SK-N-SH treated with all-trans-retinoic acid at 6 μM for 48 hours (cell line): Measurements from ENCODE around the gene SLC25A26.

Experiments used
- ARNTL ChIP-seq: fragments of 450-650 bp; formaldehyde crosslinking; IDR thresholded peaks from 2 replicates; pipeline ENCODE4 v1.5.0; 2020; ENCODE audit warnings: low read depth, mild to moderate bottlenecking, moderate library complexity, borderline replicate concordance
- ISL1 ChIP-seq: fragments of 250-450 bp; sonication (Bioruptor Pico); IDR thresholded peaks from 2 replicates; pipeline ENCODE4 v2.1.2; 2022; ENCODE audit warnings: mild to moderate bottlenecking, moderate library complexity
- PPARA ChIP-seq: fragments of 250-450 bp; sonication (Bioruptor Pico); IDR thresholded peaks from 2 replicates; pipeline ENCODE4 v1.5.0; 2020; ENCODE audit warnings: mild to moderate bottlenecking, borderline replicate concordance
- SNAI2 ChIP-seq: fragments of 250-450 bp; sonication (Bioruptor Pico); IDR thresholded peaks from 2 replicates; pipeline ENCODE4 v1.5.0; 2020; ENCODE audit warnings: mild to moderate bottlenecking, moderate library complexity
- ZFP3 ChIP-seq: fragments of 250-450 bp; sonication (Bioruptor Pico); IDR thresholded peaks from 2 replicates; pipeline ENCODE4 v1.5.0; 2020; ENCODE audit warnings: mild to moderate bottlenecking, moderate library complexity
- ZFP30 ChIP-seq: fragments of 450-650 bp; formaldehyde crosslinking; IDR thresholded peaks from 2 replicates; pipeline ENCODE4 v1.5.0; 2022; ENCODE audit warnings: mild to moderate bottlenecking, moderate library complexity
- ZNF565 ChIP-seq: fragments of 450-650 bp; formaldehyde crosslinking; conservative IDR thresholded peaks from 2 replicates; pipeline ENCODE4 v1.5.0; 2020; ENCODE audit warnings: low read depth, mild to moderate bottlenecking, moderate library complexity
- TF ChIP-seq, protein P1 (sequence below): fragments of 250-450 bp; sonication (Bioruptor Pico); IDR thresholded peaks from 2 replicates; pipeline ENCODE4 v1.5.1; 2021; ENCODE audit warnings: mild to moderate bottlenecking, moderate library complexity

DNA sequence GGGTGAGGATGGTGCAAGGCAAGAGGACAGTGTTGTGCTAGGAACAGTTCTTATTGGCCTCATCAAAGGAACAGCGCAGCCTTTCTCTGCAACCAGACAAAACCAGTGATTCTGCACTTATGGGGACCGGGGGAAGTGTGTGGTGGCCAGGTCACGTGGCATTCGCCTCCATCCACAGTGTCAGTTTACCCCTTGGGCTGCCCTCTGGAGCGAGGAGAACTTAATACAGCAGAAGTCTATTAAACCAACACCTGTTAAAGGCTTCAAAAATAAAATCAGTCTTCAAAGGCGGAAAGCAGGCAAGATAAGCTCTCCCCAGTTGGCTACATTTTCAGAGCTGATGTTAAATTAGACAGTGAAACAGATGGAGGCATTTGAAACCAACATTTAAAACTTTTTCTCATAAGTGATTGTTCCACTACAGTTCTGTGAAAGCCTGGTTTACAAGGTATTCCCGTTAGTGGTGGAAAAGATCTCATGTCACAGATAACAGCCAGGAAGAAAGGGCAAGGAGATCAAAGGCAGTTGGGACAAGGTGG, 204.8 kb downstream of the SLC25A26 start:
- TF ChIP-seq ZNF565: no peak
- no peak for TF ChIP-seq SNAI2
- TF ChIP-seq PPARA (CRISPR knock-in tag): no peak
- no peak for TF ChIP-seq ARNTL
- TF ChIP-seq ZFP30 (CRISPR knock-in tag): no peak
- no peak for TF ChIP-seq ISL1 (CRISPR knock-in tag)
- no peak for TF ChIP-seq ZFP3 (CRISPR knock-in tag)
- TF ChIP-seq, protein P1, sequence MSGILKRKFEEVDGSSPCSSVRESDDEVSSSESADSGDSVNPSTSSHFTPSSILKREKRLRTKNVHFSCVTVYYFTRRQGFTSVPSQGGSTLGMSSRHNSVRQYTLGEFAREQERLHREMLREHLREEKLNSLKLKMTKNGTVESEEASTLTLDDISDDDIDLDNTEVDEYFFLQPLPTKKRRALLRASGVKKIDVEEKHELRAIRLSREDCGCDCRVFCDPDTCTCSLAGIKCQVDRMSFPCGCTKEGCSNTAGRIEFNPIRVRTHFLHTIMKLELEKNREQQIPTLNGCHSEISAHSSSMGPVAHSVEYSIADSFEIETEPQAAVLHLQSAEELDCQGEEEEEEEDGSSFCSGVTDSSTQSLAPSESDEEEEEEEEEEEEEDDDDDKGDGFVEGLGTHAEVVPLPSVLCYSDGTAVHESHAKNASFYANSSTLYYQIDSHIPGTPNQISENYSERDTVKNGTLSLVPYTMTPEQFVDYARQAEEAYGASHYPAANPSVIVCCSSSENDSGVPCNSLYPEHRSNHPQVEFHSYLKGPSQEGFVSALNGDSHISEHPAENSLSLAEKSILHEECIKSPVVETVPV: no peak
